Measurements from ENCODE around the gene CLEC4F.

DNA sequence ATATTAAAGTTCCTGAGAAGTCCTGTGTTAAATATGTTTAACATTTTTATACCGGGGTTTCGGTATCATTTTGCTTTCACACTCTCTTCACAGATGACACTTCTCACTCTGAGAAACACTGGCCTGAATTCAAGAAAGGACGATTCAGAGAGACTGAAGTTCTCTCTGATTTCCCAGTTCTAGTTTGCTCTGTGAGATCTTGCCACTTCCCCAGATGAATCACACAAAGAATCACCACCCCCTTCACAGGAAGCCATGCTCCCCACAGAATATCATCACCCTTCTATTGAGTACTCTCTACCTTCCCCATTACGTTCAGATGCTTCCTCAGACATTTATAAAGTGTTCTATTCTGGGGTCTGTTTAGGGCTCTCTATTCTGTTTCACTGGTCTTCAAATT, 31.3 kb upstream of the CLEC4F start:
- TF ChIP-seq, protein P1, sequence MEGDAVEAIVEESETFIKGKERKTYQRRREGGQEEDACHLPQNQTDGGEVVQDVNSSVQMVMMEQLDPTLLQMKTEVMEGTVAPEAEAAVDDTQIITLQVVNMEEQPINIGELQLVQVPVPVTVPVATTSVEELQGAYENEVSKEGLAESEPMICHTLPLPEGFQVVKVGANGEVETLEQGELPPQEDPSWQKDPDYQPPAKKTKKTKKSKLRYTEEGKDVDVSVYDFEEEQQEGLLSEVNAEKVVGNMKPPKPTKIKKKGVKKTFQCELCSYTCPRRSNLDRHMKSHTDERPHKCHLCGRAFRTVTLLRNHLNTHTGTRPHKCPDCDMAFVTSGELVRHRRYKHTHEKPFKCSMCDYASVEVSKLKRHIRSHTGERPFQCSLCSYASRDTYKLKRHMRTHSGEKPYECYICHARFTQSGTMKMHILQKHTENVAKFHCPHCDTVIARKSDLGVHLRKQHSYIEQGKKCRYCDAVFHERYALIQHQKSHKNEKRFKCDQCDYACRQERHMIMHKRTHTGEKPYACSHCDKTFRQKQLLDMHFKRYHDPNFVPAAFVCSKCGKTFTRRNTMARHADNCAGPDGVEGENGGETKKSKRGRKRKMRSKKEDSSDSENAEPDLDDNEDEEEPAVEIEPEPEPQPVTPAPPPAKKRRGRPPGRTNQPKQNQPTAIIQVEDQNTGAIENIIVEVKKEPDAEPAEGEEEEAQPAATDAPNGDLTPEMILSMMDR (IDR thresholded peaks at IDR 0.05) = no peak
- TF ChIP-seq POLR2A (IDR thresholded peaks at IDR 0.05) (no peak), POLR2AphosphoS5 (IDR thresholded peaks at IDR 0.05; ENCODE audit: insufficient read depth in 1 of 2, low read depth in 1 of 2) (no peak)

All from vagina (tissue), 2 donors.